NCI-H446 (cell line): ENCODE results near the gene MGAT1.

Experiments used
- DNase-seq, 2 experiments: peaks; one replicate each; lab custom pipeline; 2025; lab: John Stamatoyannopoulos, UW

The MGAT1 gene

DNA sequence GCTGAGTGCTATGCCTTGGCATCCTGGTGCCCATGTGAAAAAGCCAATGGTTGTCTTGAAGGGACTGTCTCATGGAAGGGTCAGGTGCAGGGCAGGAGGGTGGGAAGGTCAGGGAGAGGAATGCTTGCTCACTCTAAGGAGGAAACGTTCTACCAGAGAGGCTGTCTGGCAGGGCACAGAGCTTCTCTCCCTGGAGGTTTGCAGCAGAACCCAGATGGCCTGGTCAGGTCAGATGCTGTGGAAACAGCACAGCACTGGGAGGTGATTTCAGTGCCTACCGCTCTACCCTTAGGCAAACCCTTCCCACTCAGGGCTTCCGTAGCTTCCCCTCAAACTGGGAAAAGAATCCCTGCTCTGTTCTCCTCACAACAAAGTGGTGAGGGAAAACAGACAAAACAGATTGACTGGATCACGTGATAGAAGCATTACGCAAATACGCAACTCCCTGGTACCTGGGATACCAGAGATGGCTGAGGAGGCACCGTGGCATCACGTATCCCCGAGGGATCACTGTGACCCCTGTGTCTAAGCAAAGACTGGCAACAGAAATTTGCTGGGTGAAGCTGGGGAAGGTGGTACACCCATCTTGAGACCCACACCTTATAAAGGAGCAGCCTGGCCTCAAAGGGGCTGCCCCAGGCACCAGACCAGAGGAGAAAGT lies 3.9 kb upstream of the MGAT1 start:
- DNase-seq = peak in 1 of 2 experiments; percentile 15

DNA sequence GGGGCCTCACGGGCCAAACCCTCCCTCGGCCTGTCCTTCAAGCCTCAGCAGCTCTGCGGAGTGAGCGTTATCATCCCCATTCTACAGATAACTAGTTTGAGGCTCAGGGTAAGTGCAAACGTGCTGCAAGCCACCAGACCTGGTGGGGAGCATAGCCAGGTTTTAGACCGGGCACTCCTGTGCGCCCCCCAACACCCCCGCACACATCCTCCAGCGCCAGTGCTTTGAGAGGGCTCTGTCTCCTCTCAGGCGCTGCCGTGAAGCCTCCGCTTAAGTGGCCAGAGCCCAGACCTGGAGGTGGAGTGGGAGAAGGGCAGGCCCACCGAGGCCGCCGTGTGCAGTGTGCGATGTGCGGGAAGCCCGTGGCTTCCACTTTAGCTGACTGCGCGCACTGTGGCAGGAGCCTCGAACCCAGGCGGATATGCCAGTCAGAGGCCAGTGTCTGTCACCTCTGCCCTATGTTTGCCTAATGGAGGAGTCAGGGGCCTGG lies 1.6 kb upstream of the MGAT1 start:
- no peak for DNase-seq

DNA sequence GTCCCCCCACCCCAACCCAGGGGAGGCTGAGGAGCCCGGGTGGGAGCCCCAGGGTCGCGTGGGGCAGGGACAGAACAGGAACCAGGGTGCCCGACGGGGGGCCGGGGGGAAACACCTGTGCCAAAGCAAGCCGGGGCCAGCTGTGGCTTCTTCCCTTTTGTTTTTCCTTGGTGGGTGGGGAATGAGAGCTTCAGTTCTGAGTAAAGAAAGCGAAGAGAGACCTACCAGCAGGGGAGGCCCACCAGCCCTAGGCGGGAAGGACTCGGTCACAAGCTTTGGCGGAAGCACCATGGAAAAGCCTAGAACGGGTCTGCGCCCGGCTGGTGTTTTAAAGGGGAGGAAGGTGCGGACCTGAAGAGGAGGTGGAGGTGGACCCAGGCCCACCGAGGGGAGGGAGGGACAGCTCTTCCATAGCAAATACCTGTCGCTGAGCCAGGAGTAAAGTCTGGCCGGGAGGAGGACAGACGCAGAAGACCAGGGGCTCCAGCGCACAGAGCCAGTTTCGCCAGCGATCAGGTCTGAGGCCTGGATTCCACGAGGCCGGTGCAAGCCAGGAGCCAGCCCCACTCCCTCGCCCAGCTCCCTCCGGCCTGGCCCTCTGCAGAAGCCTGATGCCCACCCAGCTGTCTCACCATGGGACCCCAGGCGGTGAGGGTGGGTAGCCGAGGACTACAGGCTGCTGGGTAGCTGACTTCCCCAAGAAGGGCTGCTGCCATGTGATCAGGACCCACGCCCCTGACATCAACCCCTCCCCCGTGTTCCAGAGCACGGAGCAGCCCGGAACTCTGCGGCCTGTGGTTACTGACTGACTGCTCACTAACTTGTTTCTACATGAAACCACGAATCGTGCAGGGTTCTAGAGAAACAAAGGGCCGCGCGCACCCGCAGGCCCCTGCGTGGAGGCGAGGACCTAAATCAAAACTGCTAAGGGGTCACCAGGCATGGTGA lies 849 bp upstream of the MGAT1 start:
- DNase-seq = no peak

DNA sequence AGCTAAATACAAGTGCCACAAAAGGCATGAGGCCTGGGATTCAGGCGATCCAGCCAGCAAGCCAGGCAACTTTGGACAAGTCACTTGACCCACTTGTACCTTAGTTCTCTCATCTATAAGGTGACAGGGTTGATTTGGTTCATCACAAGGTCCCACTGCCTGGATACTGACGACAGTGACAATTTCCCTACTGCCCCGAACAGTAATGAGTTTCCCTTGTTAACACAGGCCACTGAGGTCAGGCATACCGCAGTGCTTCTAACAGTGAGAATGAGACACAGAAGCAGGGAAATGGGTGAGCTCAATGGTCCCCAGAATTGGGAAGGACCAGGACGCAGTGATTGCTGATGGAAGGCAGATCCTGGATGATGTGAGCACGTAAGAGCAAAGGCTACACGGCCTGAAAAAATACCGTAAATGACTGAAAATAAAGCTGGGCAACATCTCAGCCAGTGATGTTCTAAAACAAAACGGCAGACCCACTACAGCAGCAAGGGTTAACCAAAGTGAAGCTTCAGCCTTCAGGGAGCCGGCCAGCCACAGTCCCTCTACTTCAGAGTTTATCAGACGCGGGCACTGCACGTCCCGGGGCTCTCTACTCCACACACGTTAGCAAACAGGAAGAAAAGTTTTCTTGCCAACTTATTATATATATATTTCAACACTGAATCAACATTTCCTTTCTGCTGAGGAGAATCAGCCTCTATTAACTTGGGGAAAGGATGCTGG lies 846 bp downstream of the MGAT1 start:
- no peak for DNase-seq

DNA sequence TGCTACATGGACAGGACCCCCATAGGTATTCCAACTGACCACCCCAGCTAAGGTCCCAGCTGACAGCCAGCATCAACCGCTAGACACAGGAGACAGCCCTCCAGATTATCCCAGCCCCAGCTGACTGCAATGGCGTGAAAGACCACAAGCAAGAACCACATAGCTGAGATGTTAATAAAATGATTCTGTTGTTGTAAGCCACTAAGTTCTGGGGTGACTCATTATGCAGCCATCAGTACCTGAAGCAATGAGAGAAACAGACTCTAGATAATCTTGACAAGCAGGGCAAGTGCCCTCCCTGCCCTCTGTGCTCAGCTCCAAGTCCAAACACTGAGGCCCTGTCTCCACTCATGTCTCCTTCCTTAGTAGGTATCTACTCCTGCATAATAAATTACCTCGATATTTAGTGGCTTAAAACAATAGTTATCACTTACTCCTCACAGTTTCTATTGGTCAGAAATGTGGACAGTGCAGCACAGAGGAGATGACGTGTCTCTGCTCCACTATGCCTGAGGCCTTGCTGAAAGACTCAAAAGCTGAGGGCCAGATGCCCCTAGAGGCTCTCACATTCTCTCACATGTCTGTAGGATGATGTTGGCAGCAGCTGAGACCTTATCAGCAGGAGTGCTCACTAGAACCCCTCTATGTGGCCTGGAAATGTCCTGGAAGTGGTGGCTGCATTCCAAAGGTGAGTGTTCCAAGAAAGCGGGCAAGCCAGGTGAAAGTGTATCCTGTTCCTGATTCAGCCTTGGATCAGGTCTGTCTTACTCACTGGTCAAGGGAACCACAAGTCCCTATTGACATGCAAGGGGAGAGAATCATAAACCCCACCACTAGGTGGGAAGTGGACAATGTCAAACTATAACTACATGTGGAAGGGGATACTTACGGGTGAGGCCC lies 2.5 kb downstream of the MGAT1 start:
- no peak for DNase-seq

DNA sequence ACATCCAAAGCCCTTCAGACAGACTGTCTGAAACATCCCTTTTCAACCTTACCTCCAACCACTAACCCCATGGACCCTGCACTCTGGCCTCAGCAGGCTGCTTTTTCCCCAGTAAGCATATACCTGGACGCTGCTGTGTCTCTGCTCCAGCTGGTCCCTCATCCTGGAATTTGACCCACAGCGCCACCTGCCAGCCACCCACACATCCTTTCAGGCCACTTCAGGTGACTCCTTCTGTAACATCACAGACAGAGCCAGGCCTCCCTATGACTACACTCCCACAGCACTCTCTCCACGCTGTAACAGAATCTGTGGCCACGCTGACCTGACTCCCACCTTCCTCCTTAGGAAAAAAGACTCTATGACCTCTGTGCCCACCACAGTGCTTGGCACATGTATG lies 3.4 kb downstream of the MGAT1 start:
- no peak for DNase-seq

DNA sequence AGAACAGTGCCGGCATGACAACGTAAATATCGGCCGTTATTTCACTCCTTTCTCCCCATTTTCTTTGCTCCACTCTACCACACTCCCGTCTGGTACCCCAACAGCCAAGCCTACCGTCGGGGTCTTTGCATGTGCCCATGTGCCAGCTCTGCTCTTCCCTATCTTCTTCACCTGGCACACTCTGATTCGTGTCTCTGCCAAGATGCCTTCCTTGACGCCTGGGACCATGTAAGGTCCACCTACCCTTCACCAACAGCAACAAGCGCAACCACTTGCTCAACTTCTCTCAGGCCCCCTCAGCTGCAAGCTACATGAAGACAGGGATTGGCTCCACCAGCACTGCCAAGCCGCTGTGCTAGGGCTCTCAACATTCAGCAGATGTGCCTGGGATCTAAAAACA lies 4.4 kb downstream of the MGAT1 start:
- no peak for DNase-seq

DNA sequence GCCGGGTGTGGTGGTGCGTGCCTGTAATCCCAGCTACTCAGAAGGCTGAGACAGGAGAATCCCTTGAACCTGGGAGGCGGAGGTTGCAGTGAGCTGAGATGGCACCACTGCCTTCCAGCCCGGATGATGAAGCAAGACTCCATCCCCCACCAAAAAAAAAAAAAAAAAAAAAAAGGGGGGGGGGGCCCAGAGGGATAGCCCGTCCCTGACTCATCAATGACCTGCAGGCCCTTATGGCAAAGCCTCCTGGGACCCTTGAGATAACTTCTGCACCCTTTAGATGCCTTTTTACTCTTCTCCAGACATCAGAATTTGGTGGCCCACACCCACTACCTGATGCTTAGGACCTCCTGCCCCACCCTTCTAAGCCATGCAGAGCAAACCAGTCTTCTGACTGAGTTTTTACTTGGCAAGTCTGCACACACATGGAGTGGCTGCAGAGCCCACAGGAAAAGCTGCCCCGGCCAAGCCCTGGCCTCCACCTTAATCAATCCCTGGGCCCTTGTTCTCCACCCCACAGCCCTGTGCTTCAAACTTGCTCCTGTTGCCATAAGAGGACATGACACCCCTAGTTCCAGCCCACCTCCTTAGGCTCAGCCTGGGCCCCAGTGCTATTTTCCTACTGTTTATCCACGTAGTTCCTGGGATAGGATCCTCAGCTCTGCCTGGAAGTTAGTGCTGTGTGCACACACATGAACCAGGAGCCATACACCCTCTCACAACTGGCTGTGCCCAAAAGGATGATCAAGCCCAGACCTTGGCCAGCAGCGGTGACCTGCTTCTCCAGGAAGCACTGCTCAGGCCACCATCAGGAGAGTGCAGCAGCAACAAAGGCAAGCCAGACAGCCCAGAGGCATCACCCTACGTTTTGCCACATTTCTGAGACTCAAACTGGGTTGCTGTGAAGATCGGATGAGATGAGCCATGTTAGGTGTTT lies 5.1 kb downstream of the MGAT1 start:
- DNase-seq = no peak

DNA sequence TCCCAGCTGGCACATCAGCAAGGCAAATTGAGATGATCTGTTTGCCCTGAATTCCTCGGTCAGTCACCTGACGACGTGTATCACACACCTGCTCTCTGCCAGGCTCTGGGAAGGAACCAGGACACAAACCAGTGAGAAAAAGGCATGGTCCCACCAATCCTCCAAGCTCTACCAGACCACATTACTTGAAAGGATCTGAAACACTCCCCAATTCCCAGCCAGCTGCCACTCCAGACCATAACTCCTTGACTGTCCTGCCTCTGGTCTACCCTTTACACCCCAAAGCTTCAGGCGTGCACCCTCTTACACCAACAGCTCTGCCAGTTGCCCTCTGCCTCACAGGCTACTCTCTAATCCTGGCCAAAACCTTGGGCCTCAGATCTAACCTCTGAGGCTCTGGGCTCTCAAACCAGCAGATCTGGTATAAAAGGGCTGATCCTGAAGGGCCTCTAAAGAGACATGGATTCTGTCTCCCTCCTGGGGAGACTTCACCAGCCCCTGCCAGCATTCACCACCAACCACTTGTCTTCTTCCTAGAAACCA lies 6.8 kb downstream of the MGAT1 start:
- DNase-seq = no peak

DNA sequence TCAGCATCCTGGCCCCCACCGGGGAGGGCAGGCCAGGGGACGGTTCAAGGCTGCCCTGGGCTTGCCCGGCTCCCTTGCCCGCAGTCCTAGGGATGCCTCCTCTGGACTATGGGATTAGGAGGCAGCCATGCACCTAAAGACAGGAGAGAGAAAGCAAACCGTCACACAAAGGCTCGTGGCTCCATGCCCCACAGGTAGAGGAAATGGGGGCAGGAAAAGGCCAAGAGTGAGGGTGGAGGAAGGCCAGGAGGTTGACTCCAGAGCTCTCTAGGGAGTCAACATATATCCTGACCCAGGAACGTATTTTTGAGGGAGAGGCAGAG lies 9.7 kb downstream of the MGAT1 start:
- DNase-seq = no peak

DNA sequence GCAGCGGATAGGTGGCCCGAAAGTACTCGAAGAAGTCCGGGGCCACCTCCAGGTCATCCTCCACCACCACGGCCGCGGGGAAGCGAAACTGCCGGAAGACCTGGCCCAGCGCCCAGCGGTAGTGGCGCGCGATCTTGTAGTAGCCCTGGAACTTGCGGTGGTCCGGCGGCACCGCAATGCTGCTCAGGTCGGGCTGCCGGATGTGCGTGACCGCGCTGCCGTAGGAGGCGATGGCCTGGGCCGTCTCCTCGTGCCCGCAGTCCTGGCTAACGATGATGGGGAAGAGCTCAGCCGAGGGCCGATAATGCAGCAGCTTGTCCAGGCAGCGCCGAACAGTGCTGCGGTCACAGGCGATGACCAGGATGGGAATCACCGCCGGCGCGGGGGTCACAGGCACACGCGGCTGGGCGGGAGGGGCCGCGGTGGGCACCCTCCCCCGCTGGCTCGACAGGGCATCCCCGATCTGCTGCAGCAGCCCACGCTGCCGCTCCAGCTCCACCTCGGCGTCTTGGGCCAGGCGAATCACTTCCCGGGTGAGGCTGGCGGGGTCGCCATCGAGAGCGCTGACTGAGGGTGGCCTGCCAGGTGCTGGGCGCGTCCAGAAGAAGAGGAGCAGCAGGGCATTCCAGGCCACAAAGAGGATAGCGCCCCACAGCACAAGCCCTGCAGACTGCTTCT lies 10.2 kb downstream of the MGAT1 start:
- DNase-seq = no peak

DNA sequence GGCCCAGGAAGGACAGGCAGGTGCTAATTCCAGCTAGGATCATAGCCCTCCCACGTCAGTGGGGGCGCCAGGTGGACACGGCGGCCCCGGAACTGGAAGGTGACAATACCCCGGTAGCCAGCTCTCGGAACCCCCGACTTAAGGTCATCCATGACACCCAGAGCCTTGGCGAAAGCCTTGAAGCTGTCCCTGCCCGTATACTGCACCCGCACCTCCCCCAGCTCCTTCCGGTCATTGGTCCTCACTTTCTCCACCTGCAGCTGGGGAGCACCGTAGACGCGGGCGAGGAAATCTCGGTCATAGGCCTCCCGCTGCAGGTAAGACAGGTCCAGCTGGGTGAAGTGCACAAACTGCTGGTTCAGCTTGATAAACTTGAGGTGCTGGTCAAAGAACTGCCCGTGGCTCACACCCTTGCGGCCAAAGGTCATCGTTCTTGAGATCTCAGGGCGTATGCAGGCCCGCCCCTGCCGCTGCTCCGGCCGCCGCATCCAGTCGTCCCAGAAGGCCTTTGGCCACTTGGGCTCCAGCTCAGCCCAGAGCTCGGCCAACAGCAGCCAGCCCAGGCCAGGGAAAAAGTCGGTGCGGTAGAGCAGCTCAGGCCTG lies 10.9 kb downstream of the MGAT1 start:
- no peak for DNase-seq

DNA sequence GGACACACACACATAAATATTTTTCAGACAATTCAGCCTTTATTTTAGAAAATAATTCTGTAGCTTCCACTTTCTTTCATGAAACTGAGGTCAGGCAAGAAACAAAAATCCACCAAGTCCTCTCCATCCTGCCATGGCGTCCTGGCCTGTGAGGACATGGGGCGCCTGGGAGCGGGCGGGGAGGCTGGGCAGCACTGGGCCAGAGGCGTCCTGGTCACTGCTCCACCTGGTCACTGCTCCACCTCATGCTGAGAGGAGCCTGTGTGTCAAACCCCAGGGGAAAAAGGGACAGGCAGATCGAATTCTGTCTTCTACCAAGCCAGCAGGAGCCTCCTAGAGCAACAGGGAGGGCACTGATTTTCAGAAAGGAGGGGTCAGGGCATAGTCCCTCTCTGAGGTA lies 12.1 kb downstream of the MGAT1 start:
- DNase-seq = no peak

DNA sequence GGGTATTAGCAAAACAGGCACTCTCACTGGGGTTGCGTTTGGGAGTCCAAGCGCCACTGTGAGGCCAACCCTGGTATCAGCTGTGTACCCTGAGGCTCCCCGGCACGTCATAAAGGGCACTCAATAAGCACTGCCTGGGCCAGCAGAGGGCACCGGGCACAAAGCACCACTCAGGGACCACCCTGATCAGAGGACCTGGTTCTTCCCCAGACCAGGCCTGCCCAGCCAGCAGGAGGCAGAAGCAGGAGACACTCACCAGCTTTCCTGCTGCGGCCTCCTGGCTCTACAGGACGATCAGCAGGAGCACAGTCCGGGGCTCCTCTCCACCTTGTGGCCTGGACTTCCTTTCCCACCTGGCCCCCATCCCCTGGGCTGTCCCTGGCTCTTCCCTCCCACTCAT lies 12.6 kb downstream of the MGAT1 start:
- no peak for DNase-seq

DNA sequence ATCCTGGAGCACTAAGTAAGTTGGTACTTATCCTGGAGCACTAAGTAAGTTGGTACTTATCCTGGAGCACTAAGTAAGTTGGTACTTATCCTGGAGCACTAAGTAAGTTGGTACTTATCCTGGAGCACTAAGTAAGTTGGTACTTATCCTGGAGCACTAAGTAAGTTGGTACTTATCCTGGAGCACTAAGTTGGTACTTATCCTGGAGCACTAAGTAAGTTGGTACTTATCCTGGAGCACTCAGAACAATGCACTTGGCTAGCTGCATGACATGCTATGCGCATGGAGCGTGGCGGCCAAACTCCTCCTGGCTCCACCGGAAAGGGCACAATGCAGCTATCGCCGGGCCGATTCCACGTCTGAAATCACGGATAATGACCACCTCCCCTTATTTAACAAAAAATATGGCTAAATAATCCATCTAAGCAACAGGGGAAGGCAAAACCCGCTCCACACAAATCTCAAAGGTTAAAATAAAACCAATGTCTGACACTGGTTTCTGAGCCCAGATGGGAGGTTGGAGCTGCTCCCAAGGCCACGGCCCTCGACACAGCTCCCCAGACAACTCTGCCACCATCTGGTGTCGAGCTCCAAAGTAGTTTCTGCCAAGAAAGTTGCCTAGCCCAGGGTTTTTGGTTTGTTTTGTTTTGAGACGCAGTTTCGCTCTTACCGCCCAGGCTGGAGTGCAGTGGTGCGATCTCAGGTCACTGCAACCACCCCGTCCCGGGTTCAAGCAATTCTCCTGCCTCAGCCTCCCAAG lies 13.8 kb downstream of the MGAT1 start:
- DNase-seq = peak; percentile 35 to 76

DNA sequence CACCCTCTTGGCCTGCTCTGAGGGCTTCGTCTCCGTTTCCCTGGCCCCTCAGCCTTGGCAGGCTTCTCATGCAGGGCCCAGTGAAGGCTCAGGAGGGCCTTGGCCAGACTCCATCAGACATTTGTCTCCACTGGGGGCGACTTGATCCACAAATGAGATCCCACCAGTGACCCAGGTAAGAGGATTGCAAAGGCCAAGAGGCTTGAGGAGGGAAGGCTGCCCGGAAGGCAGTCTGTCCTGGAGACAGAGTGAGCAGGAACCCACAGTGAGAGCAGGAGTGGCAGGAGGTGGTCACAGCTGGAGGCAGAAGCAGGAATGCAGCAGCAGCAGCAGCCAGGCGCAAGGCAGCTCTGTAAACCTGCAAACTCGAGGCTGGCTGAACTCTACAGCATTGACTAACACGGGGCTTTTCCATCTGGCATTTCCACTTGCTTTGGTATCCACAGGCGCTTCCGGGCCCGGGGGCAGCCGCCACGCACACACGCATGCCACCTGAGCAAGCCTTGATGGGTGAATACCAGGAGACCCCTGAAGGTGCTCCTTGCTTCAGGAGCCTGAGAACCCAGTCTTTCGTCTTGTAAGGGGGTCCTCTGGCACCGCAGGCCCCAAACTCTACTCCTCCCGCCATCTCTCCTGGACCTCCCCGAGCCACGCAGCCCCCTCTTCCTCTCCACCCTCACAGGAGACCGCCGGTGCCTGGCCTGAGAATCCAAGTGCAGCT lies 14.7 kb downstream of the MGAT1 start:
- peak in 1 of 2 experiments; percentile 20 for DNase-seq

DNA sequence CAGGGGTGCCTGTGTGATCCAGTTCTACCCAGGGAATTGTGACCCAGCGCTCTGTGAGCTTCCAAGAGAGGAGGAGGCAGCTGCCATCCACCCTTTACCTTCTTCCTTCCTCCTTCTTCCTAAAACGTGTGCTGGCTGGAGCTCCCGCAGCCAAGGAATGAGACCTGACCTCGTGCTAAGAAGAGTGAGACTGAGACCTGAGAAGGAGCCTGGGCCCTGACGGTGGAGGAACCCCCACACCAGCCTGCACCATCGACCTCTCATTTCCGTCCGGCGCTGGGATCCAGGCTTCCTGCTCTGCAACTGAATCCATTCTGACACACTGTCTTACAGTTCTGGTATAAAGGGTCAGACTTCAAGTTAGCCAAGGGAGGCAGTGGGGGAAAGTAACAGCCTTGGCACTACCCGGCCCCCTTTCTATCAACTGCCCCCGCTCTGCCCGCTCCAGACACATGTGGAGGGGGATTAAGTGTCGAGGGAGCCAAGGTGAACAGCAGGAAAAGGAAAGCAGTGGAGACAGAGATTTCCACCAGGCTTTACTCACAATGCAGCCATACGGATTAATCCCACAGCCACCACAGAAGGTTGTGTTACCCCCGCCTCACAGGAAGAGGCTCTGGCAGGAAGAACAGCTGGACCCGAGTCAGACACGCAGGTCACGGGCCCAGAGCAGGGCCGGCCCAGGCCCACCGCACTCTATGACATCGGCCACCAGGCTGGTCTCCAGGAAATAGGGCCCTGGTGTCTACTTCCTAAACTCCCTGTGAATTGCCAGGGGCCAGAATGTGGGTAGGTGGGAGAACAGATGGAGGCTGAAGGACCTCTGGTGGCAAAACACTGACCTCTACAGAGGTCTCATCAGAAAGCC lies 15.8 kb downstream of the MGAT1 start:
- no peak for DNase-seq
